Hepatocyte (in vitro differentiated cells): ENCODE measurements around the gene GRPR.

Experiments
- CTCF ChIP-seq: fragments of 200-600 bp; sonication (generic); IDR thresholded peaks from 2 replicates; pipeline ENCODE4 v1.5.1; 2016; ENCODE audit warnings: antibody characterized with exemption, mild to moderate bottlenecking; ENCODE audit not compliant: poor library complexity
- EZH2 ChIP-seq: fragments of 200-600 bp; sonication (generic); IDR thresholded peaks from 2 replicates; pipeline ENCODE4 v1.6.1; 2016; ENCODE audit warnings: antibody characterized with exemption, mild to moderate bottlenecking, borderline replicate concordance

- no peak for TF ChIP-seq CTCF
- TF ChIP-seq EZH2, result no peak
Observed at GRCh38 chrX:16188687-16189086, 65.3 kb downstream of the GRPR start.
